GM12878 (cell line): ENCODE results near the gene FBXW9. TPM values are rescaled to one million over a fixed set of nuclear protein-coding genes. Genes with fewer than 3 reads are reported as not detected.

Source experiments
- ATF2 ChIP-seq: IDR thresholded peaks from 2 replicates; pipeline ENCODE4 v1.6.1; 2012; ENCODE audit warnings: low read length, inconsistent platforms
- NKRF ChIP-seq: fragments of 450-650 bp; conservative IDR thresholded peaks from 2 replicates; pipeline ENCODE4 v1.6.1; 2017; ENCODE audit warnings: mild to moderate bottlenecking, moderate library complexity
- POLR2AphosphoS2 ChIP-seq: IDR thresholded peaks from 2 replicates; pipeline ENCODE4 v1.6.1; 2011; ENCODE audit warnings: low read depth, mild to moderate bottlenecking, low read length, improper control_type of control experiment, moderate library complexity
- RELB ChIP-seq: fragments of 450-650 bp; IDR thresholded peaks from 2 replicates; pipeline ENCODE4 v1.6.1; 2017; ENCODE audit warnings: low read depth, mild to moderate bottlenecking, moderate library complexity
- TBL1XR1 ChIP-seq: IDR thresholded peaks from 2 replicates; pipeline ENCODE4 v1.6.1; 2012; ENCODE audit warnings: low read depth, low read length, improper control_type of control experiment
- ZBTB11 ChIP-seq: fragments of 450-650 bp; formaldehyde crosslinking; IDR thresholded peaks from 2 replicates; pipeline ENCODE4 v1.5.0; 2022; ENCODE audit warnings: mild to moderate bottlenecking, missing genetic modification characterization
- ZZZ3 ChIP-seq: IDR thresholded peaks from 2 replicates; pipeline ENCODE4 v1.6.1; 2011; ENCODE audit warnings: low read depth; ENCODE audit not compliant: control insufficient read depth, insufficient read length
- polyA plus RNA-seq, 11 experiments: library from polyadenylated mRNA; depleted of rRNA in 4 of 11; unstranded in 6 of 11; stranded (reverse) in 5 of 11; fragments of >200 nt; fragmentation: Nextera tagmentation in 4 of 11; fragmentation: Illumina TruSeq in 1 of 11; extraction: Ambion mirVana in 4 of 11; extraction: Trizol in 1 of 11; gene quantifications; 1 replicate in 1 of 11; 2 replicates in 10 of 11; pipeline versions ENCODE4 v1.2.1 to v1.2.3, GENCODE V29; 2011 to 2016; ENCODE audit warnings: inconsistent platforms in 2 of 11, missing spikeins in 2 of 11, low read depth in 1 of 11
- total RNA-seq, 4 experiments: library from RNA; depleted of rRNA in 3 of 4; stranded (reverse); fragments of >200 nt in 3 of 4; fragmentation: Illumina TruSeq in 1 of 4; extraction: Trizol in 1 of 4; gene quantifications; 2 replicates each; pipeline versions ENCODE4 v1.2.1 to v1.2.3, GENCODE V29; 2013 to 2021

Gene FBXW9
- total and polyA plus RNA-seq, 10 of the 15 experiments (the other 5 are each of a cell fraction or from before 2014, with no cell fraction given), result 0.21 to 14.8 (median 7.3) TPM

GRCh38 chr19:12723381-12723640 lies 26.9 kb upstream of the FBXW9 start (continued):
- TF ChIP-seq NKRF, result no peak
- TF ChIP-seq TBL1XR1, result no peak
- TF ChIP-seq ZZZ3, result no peak
- no peak for TF ChIP-seq ZBTB11
- no peak for TF ChIP-seq ATF2
- no peak for TF ChIP-seq POLR2AphosphoS2
- TF ChIP-seq RELB, result no peak
